ENCODE results near the gene ODF4. TPM values are rescaled to one million over a fixed set of nuclear protein-coding genes. Genes with fewer than 3 reads are reported as not detected.

Gene ODF4
- total RNA-seq, 3 donors from 2014 or later (not counting 1 experiment from before 2014, with no cell fraction given): not detected

GRCh38 chr17:8310601-8311123 lies 29.0 kb upstream of the ODF4 start:
- H3K36me3 Mint-ChIP-seq: no peaks in the 10 kb centered on the region
- Histone ChIP-seq H3K27me3 (ENCODE audit: control insufficient read depth, insufficient read depth, low read length) (no peaks in the 10 kb centered on the region), H3K27ac (ENCODE audit: low read length) (no peak overlapping the region)

DNA sequence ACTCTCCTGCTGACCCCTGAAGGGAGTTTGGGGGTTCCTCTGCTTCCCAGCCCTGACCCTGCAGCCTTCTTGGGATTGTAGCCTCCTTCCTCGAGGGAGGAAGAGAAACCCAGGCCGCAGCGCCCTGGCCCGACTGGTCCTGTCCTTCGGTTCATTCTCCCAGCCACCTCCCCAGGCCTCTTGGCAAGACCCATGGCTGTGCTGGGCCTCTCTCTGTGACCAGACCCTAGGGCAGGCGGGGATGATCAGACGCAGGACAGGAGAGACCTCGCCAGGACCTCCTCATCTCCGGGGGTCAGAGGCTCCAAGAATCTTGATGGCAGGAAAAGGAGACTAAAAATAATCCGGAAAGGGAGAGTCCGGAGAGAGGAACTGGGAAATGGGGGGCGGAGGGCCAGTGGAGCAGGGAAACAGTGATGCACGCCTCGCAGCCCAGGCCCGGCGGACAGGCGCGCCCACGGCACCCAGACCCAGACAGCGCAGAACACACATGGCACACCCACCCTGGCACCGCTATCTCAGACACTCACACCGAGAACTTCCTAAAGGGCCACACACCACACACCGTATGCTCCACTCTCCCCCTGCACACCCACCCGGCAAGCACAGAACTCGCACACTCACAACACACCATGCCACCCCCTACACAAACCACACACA lies 28.4 kb upstream of the ODF4 start:
- H3K36me3 Mint-ChIP-seq: no peaks in the 10 kb centered on the region
- intact Hi-C loops (cut with micrococcal nuclease): no loop called here
- no peak for ATAC-seq
- no peak overlapping the region for H3K4me3 Mint-ChIP-seq
- Histone ChIP-seq H3K4me1 (ENCODE audit: control insufficient read depth, insufficient read depth, low read length) (no peaks in the 10 kb centered on the region), H3K36me3 (ENCODE audit: control insufficient read depth, insufficient read depth, low read length) (no peaks in the 10 kb centered on the region), H3K27ac (ENCODE audit: low read length) (no peak overlapping the region), H3K27me3 (ENCODE audit: control insufficient read depth, insufficient read depth, low read length) (no peaks in the 10 kb centered on the region), H3K9me3 (ENCODE audit: control insufficient read depth, insufficient read depth, low read length) (no peaks in the 10 kb centered on the region), H3K4me3 (ENCODE audit: low read length) (no peak overlapping the region)
- no peak overlapping the region for H3K27ac Mint-ChIP-seq
- TF ChIP-seq, protein P1, sequence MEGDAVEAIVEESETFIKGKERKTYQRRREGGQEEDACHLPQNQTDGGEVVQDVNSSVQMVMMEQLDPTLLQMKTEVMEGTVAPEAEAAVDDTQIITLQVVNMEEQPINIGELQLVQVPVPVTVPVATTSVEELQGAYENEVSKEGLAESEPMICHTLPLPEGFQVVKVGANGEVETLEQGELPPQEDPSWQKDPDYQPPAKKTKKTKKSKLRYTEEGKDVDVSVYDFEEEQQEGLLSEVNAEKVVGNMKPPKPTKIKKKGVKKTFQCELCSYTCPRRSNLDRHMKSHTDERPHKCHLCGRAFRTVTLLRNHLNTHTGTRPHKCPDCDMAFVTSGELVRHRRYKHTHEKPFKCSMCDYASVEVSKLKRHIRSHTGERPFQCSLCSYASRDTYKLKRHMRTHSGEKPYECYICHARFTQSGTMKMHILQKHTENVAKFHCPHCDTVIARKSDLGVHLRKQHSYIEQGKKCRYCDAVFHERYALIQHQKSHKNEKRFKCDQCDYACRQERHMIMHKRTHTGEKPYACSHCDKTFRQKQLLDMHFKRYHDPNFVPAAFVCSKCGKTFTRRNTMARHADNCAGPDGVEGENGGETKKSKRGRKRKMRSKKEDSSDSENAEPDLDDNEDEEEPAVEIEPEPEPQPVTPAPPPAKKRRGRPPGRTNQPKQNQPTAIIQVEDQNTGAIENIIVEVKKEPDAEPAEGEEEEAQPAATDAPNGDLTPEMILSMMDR (IDR thresholded peaks at IDR 0.05): no peak
- peaks cover 0 to 8% of the 10 kb centered on the region in 2 donors for H3K4me1 Mint-ChIP-seq
- WGBS (ENCODE audit: insufficient coverage): 92% methylated on average over 25 of the region's 25 CpGs
- H3K9me3 Mint-ChIP-seq: no peaks in the 10 kb centered on the region
- peaks cover 15 to 16% of the 10 kb centered on the region in 2 donors for H3K27me3 Mint-ChIP-seq (ENCODE audit: low read depth in 2 of 2)
- no peak for DNase-seq

More at GRCh38 chr17:8310601-8311123, 29.0 kb upstream of the ODF4 start:
- no peaks in the 10 kb centered on the region for H3K36me3 ChIP-seq (ENCODE audit: control insufficient read depth, insufficient read depth, low read length)
- intact Hi-C loops (cut with micrococcal nuclease): no loop called here
- no peaks in the 10 kb centered on the region for H3K9me3 ChIP-seq (ENCODE audit: control insufficient read depth, insufficient read depth, low read length)
- no peaks in the 10 kb centered on the region for H3K4me1 ChIP-seq (ENCODE audit: control insufficient read depth, insufficient read depth, low read length)
- peaks cover 9 to 12% of the 10 kb centered on the region in 2 donors for H3K27me3 Mint-ChIP-seq (ENCODE audit: low read depth in 2 of 2)
- no peak for DNase-seq
- no peak overlapping the region for H3K27ac Mint-ChIP-seq
- peaks cover 0 to 8% of the 10 kb centered on the region in 2 donors for H3K4me1 Mint-ChIP-seq
- TF ChIP-seq, protein P1 (IDR thresholded peaks at IDR 0.05): no peak
- no peak overlapping the region for H3K4me3 ChIP-seq (ENCODE audit: low read length)
- ATAC-seq: no peak
- no peak overlapping the region for H3K4me3 Mint-ChIP-seq
- no peaks in the 10 kb centered on the region for H3K9me3 Mint-ChIP-seq
- WGBS (ENCODE audit: insufficient coverage): 69% methylated on average over 10 of the region's 10 CpGs

DNA sequence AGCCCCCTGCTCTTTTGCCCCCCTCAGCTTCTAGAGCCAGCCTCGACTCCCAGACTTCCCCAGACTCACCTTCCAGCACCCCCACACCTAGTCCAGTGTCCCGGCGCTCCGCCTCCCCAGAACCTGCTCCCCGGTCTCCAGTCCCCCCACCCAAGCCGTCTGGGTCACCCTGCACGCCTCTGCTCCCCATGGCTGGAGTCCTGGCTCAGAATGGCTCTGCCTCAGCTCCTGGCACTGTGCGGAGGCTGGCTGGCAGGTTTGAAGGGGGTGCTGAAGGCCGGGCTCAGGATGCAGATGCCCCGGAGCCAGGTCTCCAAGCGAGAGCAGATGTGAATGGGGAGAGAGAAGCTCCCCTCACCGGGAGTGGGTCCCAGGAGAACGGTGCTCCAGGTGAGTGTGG lies 27.4 kb upstream of the ODF4 start:
- Mint-ChIP-seq H3K9me3 (no peaks in the 10 kb centered on the region), H3K27ac (no peak overlapping the region), H3K36me3 (no peaks in the 10 kb centered on the region), H3K4me3 (no peak overlapping the region), H3K27me3 (ENCODE audit: low read depth in 2 of 2) (peaks cover 16 to 17% of the 10 kb centered on the region in 2 donors), H3K4me1 (peaks cover 0 to 8% of the 10 kb centered on the region in 2 donors)
- DNase-seq (no peak), ATAC-seq (no peak)
- WGBS (ENCODE audit: insufficient coverage): 86% methylated on average over 13 of the region's 13 CpGs
- Histone ChIP-seq H3K4me1 (ENCODE audit: control insufficient read depth, insufficient read depth, low read length) (no peaks in the 10 kb centered on the region), H3K36me3 (ENCODE audit: control insufficient read depth, insufficient read depth, low read length) (no peaks in the 10 kb centered on the region), H3K4me3 (ENCODE audit: low read length) (no peak overlapping the region), H3K9me3 (ENCODE audit: control insufficient read depth, insufficient read depth, low read length) (no peaks in the 10 kb centered on the region), H3K27me3 (ENCODE audit: control insufficient read depth, insufficient read depth, low read length) (no peaks in the 10 kb centered on the region), H3K27ac (ENCODE audit: low read length) (no peak overlapping the region)
- intact Hi-C loops (cut with micrococcal nuclease): no loop called here
- TF ChIP-seq, protein P1 (IDR thresholded peaks at IDR 0.05): no peak
